Fibroblast of mammary gland (primary cell): ENCODE measurements around the gene CCDC92B.

Experiments used
- DNase-seq: peaks from one replicate; pipeline ENCODE4 v3.0.0-alpha.2; 2010; ENCODE audit warnings: low read depth
- H3K4me3 ChIP-seq: 2 replicates; pipeline ENCODE4 v1.5.1; 2011; ENCODE audit warnings: low read depth, mild to moderate bottlenecking, low read length, moderate library complexity; ENCODE audit not compliant: control insufficient read depth
- CTCF ChIP-seq: conservative IDR thresholded peaks from 2 replicates; pipeline ENCODE4 v1.5.1; 2011; ENCODE audit warnings: low read depth, low read length, inconsistent platforms; ENCODE audit not compliant: control insufficient read depth, insufficient read depth

The CCDC92B gene

GRCh38 chr17:2778489-2778888, 29.0 kb upstream of the CCDC92B start:
- TF ChIP-seq CTCF, result no peak
- no peak for DNase-seq
- H3K4me3 ChIP-seq, result no peak overlapping the region

DNA sequence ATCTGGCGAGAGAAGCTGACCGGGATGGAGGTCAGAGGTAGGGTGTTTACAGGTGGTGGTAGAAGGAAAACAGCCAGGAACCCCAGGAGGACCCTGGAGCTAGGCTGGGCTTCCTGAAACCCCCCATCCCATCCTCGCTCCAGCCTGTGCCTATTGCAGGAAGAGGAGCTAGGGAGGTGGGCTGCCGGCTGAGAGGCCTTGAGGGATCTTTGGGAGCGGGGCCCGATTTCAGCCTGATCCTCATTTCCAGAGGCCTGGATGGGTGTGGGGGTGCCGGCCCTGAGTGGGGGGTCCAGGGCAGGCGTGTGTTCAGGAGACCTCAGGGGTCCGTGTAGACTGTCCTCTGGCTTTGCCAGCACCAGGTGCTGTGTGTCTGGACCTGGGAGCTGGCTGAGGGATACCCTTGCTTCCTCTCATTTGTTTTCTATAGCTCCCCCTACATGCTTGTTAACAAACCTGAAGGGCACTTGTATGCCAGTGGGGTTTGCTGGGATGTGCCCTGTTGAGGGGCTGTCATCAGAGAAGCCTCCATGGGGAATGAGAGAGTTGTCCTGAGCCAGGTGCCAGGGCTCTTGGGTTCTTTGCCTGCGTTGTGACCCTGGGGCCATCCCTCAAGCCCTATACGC, 27.9 kb upstream of the CCDC92B start:
- no peak overlapping the region for H3K4me3 ChIP-seq
- DNase-seq, result no peak
- TF ChIP-seq CTCF, result no peak

GRCh38 chr17:2776589-2777241, 27.3 kb upstream of the CCDC92B start:
- H3K4me3 ChIP-seq, result no peak overlapping the region

GRCh38 chr17:2775206-2775605, 25.8 kb upstream of the CCDC92B start:
- TF ChIP-seq CTCF, result no peak
- H3K4me3 ChIP-seq, result no peak overlapping the region
- DNase-seq, result no peak

More at GRCh38 chr17:2776589-2777241, 27.3 kb upstream of the CCDC92B start:
- DNase-seq, result no peak
- no peak for TF ChIP-seq CTCF

GRCh38 chr17:2770129-2770528, 20.7 kb upstream of the CCDC92B start:
- DNase-seq, result no peak
- H3K4me3 ChIP-seq, result no peak overlapping the region
- no peak for TF ChIP-seq CTCF

DNA sequence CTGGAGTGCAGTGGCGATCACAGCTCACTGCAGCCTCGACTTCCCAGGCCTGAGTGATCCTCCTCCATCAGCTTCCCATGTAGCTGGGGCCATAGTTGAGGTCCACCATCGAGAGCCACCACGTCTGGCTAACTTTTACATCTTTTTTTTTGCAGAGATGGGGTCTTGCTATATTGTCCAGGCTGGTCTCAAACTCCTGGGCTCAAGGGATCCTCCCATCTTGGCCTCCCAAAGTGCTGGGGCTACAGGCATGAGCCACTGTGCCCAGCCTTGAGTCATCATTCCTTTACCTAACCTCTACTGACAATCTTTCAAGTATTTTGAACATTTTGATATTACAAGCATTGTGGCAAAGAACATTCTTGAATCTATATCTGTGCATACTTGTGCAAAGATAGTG, 9.4 kb upstream of the CCDC92B start:
- DNase-seq, result no peak
- no peak overlapping the region for H3K4me3 ChIP-seq
- no peak for TF ChIP-seq CTCF
